ENCODE results near the gene PROB1. TPM values are rescaled to one million over a fixed set of nuclear protein-coding genes. Genes with fewer than 3 reads are reported as not detected.
A peak's percentile ranks its signal among the peaks of the same experiment; 100 is the strongest.

The PROB1 gene
- total and polyA plus RNA-seq, 2 of the 13 experiments (the other 11 are each of a cell fraction or from before 2014, with no cell fraction given) = 0.69 to 1.1 TPM

DNA sequence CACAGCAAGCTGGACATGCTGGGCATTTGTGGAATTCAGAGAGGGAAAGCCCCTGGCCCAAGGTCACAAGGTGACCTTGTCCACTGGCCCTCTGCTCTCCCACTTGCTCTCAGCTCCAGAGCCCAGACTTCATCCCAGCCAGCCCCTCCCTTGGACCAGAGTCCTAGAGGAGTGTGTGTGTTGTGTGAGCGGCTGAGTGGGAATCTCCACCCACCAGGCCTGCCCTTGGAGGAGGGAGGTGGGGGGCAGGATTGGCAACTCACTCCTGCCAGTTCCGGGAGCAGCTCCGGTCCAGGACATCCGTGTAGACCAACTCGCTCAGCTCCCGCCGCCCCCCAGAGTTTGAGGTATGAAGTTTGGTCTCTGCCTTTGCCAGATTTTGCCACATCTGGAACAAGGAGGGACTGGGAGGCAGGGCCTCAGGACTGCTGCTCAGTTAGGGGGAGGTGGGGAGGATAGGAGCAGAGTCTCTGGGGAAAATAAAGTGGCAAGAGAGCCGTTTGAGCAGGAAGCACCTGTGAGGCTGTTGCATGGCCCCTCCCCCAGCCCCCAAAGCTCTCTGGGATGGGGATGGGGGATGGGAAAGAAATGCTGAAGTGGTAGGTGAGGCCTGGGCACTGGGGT is 6.6 kb downstream of the PROB1 start (continued):
- TF ChIP-seq, protein P1, sequence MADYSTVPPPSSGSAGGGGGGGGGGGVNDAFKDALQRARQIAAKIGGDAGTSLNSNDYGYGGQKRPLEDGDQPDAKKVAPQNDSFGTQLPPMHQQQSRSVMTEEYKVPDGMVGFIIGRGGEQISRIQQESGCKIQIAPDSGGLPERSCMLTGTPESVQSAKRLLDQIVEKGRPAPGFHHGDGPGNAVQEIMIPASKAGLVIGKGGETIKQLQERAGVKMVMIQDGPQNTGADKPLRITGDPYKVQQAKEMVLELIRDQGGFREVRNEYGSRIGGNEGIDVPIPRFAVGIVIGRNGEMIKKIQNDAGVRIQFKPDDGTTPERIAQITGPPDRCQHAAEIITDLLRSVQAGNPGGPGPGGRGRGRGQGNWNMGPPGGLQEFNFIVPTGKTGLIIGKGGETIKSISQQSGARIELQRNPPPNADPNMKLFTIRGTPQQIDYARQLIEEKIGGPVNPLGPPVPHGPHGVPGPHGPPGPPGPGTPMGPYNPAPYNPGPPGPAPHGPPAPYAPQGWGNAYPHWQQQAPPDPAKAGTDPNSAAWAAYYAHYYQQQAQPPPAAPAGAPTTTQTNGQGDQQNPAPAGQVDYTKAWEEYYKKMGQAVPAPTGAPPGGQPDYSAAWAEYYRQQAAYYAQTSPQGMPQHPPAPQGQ (CRISPR knock-in tag; IDR thresholded peaks at IDR 0.05; ENCODE audit: borderline replicate concordance) = no peak
- TF ChIP-seq HDAC1 (CRISPR knock-in tag; IDR thresholded peaks at IDR 0.05) (peak; percentile 66), SP1 (IDR thresholded peaks at IDR 0.05) (no peak), SP1 (CRISPR knock-in tag; IDR thresholded peaks at IDR 0.05) (no peak), LCORL (IDR thresholded peaks at IDR 0.05) (no peak), LCORL (CRISPR knock-in tag; IDR thresholded peaks at IDR 0.05) (peak; percentile 88), ZNF616 (CRISPR knock-in tag; IDR thresholded peaks at IDR 0.05; ENCODE audit: low read depth) (no peak), ZNF678 (CRISPR knock-in tag; IDR thresholded peaks at IDR 0.05) (no peak), AHR (CRISPR knock-in tag; IDR thresholded peaks at IDR 0.05) (no peak), PCBP1 (IDR thresholded peaks at IDR 0.05; ENCODE audit: borderline replicate concordance, low read depth, low read length) (no peak), SMAD1 (CRISPR knock-in tag; IDR thresholded peaks at IDR 0.05; ENCODE audit: borderline replicate concordance, low read depth) (no peak), HOXA3 (CRISPR knock-in tag; IDR thresholded peaks at IDR 0.05) (peak; percentile 57; the same call in 1 of the 2 replicates), TP53 (CRISPR knock-in tag; conservative IDR thresholded peaks at IDR 0.05) (no peak)
- TF ChIP-seq, protein P2, sequence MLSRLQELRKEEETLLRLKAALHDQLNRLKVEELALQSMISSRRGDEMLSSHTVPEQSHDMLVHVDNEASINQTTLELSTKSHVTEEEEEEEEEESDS (CRISPR knock-in tag; IDR thresholded peaks at IDR 0.05; ENCODE audit: borderline replicate concordance) = no peak
- TF ChIP-seq, protein P3, sequence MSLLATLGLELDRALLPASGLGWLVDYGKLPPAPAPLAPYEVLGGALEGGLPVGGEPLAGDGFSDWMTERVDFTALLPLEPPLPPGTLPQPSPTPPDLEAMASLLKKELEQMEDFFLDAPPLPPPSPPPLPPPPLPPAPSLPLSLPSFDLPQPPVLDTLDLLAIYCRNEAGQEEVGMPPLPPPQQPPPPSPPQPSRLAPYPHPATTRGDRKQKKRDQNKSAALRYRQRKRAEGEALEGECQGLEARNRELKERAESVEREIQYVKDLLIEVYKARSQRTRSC (CRISPR knock-in tag; IDR thresholded peaks at IDR 0.05; ENCODE audit: low read depth) = no peak
- TF ChIP-seq, protein P4, sequence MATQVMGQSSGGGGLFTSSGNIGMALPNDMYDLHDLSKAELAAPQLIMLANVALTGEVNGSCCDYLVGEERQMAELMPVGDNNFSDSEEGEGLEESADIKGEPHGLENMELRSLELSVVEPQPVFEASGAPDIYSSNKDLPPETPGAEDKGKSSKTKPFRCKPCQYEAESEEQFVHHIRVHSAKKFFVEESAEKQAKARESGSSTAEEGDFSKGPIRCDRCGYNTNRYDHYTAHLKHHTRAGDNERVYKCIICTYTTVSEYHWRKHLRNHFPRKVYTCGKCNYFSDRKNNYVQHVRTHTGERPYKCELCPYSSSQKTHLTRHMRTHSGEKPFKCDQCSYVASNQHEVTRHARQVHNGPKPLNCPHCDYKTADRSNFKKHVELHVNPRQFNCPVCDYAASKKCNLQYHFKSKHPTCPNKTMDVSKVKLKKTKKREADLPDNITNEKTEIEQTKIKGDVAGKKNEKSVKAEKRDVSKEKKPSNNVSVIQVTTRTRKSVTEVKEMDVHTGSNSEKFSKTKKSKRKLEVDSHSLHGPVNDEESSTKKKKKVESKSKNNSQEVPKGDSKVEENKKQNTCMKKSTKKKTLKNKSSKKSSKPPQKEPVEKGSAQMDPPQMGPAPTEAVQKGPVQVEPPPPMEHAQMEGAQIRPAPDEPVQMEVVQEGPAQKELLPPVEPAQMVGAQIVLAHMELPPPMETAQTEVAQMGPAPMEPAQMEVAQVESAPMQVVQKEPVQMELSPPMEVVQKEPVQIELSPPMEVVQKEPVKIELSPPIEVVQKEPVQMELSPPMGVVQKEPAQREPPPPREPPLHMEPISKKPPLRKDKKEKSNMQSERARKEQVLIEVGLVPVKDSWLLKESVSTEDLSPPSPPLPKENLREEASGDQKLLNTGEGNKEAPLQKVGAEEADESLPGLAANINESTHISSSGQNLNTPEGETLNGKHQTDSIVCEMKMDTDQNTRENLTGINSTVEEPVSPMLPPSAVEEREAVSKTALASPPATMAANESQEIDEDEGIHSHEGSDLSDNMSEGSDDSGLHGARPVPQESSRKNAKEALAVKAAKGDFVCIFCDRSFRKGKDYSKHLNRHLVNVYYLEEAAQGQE (IDR thresholded peaks at IDR 0.05; ENCODE audit: borderline replicate concordance in 1 of 2, low read depth in 1 of 2, low read length in 2 of 2) = no peak
- TF ChIP-seq, protein P5, sequence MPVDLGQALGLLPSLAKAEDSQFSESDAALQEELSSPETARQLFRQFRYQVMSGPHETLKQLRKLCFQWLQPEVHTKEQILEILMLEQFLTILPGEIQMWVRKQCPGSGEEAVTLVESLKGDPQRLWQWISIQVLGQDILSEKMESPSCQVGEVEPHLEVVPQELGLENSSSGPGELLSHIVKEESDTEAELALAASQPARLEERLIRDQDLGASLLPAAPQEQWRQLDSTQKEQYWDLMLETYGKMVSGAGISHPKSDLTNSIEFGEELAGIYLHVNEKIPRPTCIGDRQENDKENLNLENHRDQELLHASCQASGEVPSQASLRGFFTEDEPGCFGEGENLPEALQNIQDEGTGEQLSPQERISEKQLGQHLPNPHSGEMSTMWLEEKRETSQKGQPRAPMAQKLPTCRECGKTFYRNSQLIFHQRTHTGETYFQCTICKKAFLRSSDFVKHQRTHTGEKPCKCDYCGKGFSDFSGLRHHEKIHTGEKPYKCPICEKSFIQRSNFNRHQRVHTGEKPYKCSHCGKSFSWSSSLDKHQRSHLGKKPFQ (CRISPR knock-in tag; IDR thresholded peaks at IDR 0.05; ENCODE audit: insufficient replicate concordance) = no peak
- TF ChIP-seq, protein P6, sequence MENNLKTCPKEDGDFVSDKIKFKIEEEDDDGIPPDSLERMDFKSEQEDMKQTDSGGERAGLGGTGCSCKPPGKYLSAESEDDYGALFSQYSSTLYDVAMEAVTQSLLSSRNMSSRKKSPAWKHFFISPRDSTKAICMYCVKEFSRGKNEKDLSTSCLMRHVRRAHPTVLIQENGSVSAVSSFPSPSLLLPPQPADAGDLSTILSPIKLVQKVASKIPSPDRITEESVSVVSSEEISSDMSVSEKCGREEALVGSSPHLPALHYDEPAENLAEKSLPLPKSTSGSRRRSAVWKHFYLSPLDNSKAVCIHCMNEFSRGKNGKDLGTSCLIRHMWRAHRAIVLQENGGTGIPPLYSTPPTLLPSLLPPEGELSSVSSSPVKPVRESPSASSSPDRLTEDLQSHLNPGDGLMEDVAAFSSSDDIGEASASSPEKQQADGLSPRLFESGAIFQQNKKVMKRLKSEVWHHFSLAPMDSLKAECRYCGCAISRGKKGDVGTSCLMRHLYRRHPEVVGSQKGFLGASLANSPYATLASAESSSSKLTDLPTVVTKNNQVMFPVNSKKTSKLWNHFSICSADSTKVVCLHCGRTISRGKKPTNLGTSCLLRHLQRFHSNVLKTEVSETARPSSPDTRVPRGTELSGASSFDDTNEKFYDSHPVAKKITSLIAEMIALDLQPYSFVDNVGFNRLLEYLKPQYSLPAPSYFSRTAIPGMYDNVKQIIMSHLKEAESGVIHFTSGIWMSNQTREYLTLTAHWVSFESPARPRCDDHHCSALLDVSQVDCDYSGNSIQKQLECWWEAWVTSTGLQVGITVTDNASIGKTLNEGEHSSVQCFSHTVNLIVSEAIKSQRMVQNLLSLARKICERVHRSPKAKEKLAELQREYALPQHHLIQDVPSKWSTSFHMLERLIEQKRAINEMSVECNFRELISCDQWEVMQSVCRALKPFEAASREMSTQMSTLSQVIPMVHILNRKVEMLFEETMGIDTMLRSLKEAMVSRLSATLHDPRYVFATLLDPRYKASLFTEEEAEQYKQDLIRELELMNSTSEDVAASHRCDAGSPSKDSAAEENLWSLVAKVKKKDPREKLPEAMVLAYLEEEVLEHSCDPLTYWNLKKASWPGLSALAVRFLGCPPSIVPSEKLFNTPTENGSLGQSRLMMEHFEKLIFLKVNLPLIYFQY (CRISPR knock-in tag; IDR thresholded peaks at IDR 0.05; ENCODE audit: borderline replicate concordance) = no peak
